GM11168 (cell line): Measurements from ENCODE around the gene MDP1.

ENCODE experiments used
- in situ Hi-C: fragments of 300-500 bp; cut with MboI; formaldehyde crosslinking; loops from one replicate; pipeline ENCODE4 v1.12.0; 2022; ENCODE audit warnings: low sequenced_read_pairs; ENCODE audit not compliant: unreplicated experiment

The MDP1 gene

DNA sequence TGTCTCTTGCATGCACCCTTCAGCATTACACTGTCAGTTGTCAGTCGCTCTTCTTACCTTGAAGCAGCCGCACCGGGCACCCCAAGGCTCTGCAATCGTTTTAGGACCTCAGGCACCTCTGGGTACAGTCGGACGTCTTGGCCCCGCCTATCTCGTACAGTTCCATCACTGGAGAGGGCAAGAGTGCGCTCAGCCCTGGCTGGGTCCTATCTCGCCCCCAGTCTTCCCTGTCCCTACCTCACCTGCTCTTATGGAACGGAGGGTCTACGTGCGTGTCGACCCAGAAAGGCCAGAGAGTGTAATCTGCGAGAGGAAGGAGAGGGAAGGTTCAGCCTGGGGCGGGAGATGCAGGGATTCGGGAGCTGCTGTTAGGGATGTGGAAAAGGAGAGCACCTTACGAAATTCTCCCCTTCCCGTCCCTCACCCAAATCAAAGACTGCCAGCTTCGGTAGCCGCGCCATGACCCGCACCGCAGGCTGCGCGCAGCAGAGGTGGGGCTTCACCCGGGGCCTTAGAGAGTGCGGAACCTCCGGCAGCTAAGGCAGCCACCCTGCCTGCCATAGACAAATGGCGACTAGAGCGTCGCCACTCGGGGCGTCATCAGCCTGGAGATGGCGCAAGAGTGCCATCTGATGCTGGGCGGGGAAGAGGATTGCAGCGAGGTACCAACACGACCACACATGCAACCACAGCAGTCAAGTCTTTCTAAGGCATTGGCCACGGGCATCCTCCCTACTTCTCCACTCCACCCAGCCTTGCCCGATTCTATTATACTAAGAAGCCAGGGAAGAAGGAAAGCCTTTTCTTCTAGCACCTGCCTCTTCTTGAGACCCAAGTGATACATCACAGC lies at the start of gene MDP1:
Gene MDP1, minus strand, starts transcription at position 572 of the 850 bp plus-strand sequence. Its CDS starts 111 bp downstream, at position 461.
- in situ Hi-C loops: no loop called here

DNA sequence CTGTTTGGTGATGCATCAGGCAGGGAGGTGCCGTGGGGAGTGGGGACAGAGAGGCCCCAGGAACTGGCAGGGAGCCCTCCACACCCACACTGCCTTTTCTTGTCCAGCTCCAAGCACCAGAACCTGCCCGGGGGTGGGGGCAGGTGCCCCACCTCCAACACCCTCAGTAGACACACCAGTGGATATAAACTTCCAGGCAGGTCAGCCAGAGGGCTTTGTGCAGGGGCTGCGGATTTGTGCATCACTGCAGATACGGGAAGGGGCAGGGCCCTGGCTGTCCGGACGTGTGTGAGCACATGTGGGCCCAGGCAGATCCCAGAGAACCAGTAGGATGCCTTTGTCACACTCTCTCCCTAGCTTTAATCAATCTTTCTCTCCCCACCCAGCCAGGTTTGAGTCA lies 48.4 kb upstream of the MDP1 start:
- in situ Hi-C loops: no loop called here

DNA sequence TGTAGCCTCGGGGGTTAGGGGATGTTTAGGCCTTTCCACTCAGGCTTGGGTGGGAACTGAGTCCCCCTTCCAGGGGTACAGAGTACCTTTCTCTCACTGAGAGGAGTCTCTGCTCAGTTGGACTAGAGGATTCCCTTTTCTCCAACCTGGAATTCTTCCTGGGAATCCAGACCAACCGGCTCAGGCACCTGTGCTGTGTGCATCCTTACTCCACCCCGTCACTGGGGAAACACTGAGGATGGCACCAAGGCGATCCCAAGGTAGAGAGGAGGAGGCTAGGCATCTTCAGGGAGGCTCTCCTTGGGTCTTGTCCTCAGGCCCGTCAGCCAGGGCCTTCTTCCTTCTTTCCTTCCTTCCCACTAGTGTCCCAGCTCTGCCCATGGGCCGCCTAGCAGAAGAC lies 48.0 kb upstream of the MDP1 start:
- in situ Hi-C loops: no loop called here

DNA sequence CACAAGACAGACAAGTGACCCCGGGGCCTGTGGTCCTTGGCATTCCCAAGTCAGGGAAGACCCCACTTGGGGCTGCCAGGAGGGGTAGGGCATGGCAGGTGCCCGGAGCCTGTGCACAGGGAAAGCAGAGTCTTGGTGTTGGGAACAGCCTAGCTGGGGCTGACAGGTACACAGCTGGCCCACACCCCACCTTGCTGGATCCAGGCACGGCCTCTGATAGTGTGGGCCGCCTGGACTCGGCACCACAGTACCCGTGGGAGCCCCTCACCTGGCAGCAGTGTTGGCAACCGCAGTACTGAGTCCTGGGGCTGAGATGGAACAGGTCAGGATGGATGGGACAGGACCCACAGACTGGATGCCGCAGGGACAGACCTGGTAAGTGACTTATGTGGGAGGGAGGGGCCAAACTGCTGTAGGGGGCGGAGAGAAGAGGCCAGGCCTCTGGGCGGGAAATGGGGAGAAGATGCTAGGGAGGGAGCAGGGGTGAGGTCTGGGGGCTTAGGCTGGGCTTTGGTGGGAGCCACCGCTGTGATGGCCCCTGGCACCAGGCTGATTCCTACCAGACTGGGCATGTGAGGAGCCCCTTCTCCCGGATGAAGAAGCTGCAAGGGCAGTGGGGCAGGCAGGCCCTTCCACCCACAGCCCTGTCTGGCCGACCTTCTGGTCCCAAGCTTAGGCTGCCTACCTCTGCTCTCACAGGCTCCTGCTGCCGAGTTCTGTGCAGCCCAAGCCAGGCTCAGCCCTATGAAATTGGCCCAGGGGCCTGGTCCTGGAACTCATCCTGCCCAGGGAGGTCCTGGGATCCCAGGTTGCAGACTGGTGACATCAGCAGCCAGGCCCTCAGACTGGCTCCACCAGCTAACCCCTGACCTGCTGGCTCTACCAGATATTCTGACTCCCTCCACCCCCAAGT lies 47.2 kb upstream of the MDP1 start, which contains the start of gene TGM1:
Gene TGM1, minus strand, starts transcription at position 357 of the 913 bp plus-strand sequence. CDS start 825 bp downstream, outside the sequence.
- in situ Hi-C loops: no loop called here

DNA sequence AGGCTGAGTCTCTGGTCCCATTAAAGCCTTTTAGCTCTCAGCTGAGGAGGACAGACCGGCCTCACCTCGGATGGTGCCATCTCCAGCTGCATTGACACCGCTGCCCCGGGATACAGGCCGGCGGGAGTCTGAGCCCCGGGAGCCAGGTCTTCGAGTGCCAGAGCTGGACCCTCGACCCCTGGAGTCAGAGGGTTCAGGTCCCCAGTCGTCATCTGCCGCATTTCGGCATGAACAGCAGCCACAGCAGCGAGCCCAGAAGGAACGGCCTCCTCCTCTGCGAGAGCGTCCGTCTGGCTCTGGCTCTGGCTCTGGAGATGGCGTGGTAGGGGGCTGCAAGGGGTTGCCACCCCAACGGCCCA lies 46.1 kb upstream of the MDP1 start:
- in situ Hi-C loops: no loop called here

DNA sequence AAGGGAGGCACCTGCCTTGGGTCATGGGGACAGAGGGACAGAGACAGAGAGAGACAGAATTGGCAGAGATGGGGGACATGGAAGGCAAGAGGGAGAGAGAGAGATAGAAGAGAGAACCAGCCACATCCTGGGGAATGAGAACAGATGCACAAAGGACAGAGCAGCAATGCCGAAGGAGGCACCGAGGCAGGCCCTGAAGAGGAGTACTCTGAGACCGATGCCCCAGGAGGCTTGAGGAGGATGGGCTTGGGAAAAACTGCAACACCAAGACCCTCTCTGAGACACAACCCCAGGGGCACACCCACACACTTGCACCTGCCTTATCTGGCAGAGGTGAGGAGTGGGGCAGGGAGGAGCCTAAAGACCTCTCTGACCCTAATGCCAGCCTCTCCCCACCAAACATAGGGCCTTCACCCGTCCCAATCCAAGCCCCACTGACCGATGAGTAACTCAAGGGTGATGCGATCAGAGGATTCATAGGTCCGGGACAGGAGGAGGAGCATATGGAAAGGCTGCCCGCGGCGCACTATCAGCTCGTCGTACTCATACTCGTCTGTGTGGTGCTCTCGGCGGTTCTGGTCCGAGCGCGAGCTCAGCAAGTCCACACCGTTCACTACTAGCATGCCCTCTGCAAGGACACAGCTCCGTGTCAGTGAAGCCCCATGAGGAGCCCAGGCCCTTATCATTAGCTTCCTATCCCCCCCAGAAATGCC lies 45.5 kb upstream of the MDP1 start:
- in situ Hi-C loops: no loop called here

DNA sequence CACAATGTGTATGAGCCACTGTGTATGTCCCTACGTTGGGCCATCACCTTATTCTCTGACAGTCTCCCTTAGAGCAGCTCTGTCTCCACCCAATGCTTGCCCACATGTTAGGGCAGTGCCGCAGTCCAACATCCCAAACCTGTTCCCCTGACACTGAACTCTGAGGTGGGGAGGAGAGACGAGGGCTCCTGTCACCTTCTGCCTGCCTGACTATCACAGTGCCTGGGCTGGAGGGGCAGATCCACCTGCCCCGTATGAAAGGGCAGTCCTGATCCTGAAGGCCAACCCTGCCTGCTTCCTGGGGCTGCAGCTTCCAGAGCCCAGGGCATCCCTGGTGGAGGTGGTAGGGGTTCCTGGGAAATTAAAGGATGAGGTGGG lies 44.9 kb upstream of the MDP1 start:
- in situ Hi-C loops: no loop called here

DNA sequence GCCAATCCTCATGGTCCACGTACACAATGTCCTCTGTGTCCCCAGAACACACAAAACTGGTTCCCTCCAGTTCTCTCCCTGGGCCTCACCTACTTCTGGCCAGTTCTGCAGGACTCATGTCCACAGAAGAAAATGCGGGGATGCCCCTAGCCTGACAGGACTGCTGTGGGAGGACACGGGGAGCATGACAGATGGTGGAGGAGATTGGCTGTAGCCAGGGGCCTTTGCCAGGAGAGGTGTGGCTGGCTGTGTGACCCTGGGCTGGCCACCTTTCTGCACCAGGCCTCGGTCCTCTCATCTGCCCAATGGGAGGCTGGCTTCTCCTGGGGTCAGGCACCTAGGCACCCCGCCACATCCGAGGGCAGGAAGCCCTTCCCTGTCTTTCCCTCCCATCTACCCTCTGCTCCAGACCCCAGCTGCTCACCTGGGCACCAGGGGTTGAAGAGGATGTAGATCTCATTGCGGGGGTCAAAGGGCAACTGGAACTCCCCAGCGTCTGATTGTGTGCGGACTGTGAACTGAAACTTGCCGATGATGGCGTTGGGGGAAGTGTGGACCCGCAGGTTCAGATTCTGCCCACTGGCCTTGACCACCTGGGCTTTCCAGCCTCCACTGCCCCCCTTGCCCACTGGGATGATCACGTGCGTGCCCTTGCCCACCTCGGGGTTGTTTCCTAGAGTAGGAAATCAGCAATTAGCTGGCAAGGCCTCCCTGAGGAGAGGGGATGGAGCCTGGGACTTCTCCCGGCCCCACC lies 44.3 kb upstream of the MDP1 start:
- in situ Hi-C loops: no loop called here

DNA sequence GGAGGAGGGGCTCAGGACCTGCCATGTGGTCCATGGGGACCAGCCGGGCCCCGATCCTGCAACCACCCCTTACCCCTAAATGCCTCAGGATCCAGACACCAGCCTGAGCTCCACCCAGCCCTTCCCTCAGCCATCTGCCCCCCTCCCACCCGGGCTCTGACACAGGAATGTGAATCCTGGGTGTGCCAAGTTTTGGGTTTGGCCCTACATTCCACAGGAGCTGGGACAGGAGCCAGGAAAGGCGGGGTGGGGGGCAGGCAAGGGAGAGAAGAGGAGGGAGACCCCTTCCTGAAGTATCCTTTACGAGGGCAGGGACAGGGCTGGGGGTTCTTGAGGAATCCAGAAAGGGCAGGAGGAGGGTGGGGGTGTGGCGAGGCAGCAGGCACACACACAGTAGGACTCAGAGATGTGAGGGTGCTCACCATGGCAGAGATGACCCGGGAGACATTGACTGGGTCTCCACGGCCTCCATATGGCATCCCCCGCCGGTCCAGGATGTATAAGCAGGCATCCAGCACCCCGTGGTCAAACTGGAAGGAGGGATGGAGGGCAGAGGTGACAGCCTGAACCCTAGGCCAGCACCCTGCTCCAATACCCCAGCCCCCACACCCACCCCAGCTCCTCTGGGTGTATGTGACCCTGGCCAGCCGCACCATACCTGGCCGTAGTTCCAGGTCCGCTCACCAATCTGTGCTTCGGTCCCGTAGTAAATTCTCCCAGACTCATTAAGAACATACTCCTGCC lies 43.6 kb upstream of the MDP1 start:
- in situ Hi-C loops: no loop called here

DNA sequence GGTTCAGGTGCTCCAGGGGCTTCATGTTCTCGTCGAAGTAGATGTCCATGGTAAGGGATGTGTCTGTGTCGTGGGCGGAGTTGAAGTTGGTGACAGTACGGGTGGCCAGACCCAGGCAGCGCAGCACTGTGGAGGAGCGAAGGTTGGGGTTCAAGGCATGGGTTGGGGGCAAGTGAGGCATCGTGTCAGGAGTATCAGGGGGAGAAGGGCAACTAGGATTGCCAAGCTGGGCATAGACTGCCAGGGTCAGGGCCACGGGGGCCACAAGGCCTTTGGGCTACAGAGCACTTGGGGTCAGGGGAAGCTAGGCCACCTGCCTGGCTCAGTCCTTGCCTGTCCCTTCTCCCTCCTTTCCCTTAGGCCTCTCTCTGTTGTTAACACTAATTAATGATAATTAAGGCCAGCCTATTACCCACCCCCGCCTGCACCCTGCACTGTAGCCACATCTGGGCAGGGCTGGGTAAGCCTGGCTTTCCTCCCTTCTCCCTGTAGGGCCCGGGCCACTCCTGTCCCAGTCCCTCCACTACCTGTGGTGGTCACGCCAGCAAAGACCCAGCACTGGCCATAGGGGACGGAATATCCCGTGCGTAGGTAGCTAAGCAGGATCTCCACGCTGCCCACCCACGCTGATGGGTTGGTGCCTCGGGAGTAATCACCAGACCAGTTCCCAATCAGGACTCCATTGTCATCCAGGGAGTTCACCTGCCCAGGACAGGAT lies 42.8 kb upstream of the MDP1 start:
- in situ Hi-C loops: no loop called here

DNA sequence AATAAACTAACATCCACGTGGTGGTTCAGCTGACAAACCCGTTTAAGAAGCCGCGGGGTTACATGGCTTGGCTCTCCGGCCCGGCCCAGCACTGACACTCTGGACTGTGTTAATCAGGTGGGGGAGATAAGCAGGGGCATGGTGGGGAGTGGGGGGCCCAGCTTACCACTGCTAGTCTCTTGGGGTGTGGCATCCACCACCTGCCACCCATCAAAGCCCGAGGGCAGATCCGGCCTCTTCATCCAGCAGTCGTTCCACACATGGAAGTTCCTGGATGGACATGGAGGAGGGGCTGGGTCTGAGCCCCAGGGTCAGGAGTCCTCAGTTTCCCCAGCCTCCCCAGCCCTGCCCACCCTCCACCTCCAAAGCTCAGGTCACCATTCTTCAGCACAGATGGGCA lies 42.3 kb upstream of the MDP1 start:
- in situ Hi-C loops: no loop called here

DNA sequence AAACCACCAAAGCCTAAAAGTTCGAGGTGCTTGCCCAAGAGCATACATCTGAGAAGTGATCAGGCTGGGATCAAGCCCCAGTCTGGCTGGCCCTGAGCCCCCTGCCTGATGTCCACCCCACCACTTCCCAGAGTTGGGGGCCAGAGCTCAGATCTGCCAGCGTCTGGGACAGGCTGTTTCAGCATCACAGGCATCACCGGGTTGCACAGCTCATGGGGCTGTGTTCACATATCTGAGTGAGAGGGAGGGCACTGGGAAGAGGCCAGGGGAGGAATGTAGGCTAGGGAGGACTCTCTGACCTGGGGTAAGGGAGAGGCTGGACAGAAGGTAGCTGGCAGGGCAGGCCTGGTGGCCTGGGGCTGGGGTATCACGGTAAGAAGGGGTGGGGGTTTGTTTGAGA lies 41.1 kb upstream of the MDP1 start:
- in situ Hi-C loops: no loop called here

DNA sequence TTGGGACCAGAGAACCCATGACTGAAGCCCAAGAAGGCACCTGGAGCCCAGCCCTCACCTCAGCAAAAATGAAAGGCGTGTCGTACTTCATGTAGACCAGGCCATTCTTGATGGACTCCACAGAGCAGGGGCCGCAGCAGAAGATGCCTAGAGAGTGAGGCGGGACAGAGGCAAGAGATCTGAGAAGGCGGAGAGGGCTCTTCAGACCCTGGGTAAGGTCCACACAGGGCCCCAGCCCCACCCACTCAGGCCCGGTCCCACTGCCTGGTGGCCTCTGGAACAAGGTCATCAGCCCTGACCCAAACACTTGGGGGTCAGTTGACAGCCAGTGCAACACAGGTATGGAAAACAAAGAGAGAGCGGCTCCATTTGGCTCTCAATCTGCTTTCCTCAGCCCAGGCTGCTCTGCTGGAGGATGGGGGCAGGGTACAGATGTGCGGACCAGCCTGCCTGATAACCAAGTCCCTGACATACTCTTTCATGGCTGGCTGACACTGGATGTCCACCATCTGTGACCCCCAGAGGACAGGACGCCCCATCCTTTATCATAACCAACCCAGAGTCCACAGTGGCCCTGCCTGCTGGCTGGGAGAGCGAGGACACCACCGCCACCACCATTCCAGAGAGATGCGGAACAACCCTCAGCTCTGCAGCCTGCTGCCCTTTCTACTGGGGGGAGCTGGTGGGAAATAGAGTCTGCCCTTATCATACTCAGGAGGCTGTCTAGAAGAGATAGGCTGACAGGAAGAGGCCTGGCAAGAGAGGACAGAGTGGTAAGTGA lies 40.3 kb upstream of the MDP1 start:
- in situ Hi-C loops: no loop called here

DNA sequence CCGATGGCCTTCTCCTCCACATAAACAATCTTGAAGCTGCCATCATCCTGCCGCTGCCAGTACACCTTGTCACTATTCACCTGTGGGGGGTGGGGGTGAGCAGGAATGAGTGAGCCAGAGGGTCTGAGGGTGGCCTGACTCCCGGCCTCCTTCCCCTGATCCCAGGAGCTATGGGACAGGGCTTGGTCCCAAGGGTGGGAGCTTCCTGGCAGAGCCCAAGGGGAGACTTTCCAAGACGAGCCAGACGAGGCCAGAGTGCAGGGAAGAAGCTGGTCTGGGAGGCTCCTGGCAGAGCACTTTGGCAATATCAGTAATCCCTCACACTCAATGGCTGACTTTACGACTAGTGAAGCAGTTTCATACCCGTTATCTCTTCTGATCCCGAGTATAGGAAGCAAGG lies 39.6 kb upstream of the MDP1 start:
- in situ Hi-C loops: no loop called here

DNA sequence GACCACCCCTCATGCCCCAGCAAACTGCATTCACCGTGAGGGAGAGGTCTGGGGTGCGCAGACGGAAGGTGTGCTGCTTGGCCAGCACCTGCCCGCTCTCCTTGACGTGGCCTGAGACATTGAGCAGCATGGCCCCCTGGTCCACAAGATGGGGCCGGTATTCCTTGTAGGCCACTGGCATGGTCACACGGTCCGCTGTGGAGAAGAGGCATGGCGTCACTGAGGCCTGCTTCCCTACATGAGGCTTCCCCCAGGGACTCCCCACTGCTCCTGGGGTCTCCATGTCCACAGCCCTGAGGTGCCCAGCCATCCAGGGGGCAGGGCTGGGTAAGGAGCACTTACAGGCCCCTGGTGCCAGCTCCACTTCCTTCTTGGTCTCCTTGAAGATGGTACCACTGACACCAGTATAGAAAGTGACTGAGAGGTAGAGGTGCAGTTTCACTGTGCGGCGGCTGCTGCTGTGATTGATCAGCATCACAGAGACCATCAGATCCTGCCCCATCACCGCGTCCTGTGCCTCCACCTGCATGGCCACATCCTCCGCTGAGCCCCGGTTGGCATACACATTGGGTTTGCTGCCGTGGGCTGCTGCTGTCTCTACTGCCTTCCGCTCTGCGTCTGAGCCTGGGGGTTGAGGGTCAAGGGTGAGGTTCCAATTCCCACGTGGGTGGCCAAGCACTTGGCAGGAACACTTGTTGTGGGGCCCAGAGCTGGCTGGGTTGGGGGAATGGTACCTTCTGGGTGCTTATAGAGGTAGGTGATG lies 38.9 kb upstream of the MDP1 start:
- in situ Hi-C loops: no loop called here

DNA sequence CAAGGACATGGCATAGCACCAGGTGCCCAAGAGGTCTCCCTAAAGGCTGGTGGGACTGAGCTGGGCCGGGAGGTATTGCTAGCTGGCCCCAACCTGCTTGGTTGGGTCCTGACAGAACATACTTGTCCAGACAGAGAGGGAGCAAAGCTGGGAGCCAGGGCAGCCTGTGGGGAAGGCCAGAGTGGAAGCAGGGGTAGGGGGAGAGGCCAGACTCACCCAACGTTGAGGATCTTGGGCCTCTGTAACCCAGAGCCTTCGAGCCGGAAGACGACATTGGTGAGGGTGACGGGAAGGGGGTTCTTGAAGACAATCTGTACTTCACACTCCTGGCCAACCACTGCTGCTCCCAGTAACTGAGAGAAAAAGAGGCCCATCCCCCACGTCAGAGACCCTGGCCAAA lies 38.1 kb upstream of the MDP1 start:
- in situ Hi-C loops: no loop called here
